Measurements from ENCODE around the gene RPL27A.
"Not testable (repeated sequence)": the region's sequence is repeated elsewhere in the genome, so short reads cannot be mapped to it uniquely, and the experiment has no call there.

RPL27A gene

DNA sequence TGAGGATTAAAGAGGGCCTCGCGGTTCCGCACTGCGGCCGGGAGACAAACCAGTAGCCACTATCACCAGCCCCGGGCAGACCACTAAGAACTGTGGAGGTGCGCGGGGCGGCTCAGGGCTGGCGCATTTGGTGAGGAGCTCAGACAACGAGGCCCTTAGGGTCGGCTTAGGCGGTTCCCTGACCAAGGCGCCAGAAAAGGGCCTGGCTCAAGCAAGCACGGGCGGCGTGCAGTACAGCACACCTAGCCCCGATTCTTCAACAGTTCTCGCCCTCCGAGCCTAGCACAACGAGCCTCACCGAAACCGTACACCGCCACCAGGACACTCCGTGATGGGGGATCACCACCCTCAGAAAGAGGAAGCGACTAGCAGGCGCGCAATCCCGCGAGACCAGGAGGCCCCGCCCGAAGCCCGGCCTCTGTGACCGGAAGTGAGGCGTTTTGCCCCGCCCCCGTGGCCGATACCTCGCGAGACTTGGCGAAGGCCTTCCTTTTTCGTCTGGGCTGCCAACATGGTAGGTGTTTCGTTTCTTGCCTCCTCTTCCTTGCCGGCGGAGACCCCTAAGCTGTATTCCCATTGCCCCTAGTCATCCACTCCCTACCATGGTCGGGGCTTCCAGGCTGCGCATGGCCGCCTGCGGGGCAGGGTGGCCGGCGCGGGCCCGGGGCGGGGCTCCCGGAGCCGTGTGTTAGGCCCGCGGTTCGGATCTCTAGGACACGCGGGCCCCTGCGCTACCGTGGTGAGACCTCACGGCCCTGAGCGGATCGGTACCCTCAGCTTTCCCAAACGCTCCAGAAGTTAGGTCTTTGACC, at the start of gene RPL27A, which contains the start of gene TRIM66:
RPL27A (plus strand) TSS at position 490 of the 812 bp plus-strand sequence; CDS start at position 512, 22 bp downstream.
TRIM66 (minus strand) TSS at position 363 of the 812 bp plus-strand sequence. CDS start 10,391 bp downstream, outside the sequence.
- DNase-seq (ENCODE audit: low spot score), result peak; percentile 96

DNA sequence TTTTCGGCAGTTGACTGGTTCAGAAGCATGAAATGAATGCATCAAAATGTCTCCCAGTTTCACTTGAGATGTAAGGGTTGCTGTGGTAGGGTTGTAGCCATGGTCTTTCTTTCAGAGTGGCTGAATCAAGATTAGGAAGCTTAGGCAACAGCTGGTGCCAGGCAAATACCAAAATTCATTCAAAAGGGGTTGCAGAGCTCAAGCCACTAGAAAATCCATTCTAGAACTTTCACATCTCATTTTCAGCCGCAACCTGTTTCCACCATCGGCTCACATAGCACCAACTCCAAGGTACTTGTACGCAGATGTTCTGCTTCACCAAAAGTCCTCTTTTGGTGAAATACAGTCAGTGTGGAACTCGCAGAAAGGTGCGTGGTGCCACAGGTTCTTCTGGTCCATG, 48.1 kb upstream of the RPL27A start:
- no peak for DNase-seq (ENCODE audit: low spot score)

DNA sequence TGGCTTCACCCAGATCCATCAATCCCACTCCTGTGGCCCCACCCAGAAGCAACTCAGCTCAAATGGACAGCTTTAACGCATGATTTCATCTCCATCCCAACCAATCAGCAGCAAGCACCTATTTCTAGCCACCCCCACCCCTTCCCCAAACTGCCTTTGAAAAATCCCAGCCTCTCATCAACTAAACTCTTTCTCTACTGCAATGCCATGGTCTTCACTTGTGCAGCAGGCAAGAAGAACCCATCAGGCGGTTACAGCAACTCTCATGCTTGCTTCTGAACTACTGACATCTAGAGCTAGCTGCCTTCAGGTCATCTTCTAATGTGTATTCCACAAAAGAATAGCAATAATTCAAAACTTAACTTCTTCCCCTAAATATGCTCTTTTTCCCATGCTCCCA, 46.5 kb upstream of the RPL27A start:
- DNase-seq (ENCODE audit: low spot score), result no peak

DNA sequence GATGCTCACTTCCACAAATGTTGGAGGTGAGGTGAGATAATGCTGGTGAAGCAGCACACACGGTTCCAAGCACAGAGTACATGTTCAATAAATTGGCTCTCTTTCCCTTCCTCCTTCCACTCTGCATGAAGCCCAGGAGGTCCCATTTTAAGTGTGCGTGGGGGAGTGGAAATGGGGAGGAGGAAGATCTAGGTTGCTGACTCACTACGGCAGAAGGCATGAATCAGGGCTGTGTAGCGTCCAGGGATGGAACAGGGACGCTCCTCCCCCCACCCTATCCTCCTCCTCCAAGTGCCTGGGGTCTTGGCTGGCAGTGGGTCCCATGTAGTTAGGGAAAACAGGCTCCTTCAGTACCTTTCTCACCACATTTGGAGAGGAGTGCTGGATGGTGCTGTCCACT, 44.3 kb upstream of the RPL27A start:
- DNase-seq (ENCODE audit: low spot score), result no peak

DNA sequence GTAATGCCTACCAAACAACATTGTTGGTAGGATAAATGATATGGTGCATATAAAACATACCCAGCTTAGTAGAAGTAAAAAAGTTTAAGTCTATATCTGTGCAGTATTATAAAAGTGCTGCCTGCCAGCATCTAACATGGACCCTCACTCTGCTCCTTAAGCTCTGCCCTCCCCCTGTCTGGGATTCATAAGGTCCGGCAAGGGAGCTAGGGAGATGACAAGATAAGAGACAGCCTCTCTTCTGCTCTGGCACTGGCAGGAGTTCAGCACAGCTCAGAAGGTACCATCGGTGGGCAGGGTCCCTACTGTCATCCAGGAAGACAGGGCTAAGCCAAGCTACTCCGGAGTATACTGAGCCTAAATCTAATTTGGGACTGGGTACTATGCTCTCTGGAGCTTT, 42.9 kb upstream of the RPL27A start:
- no peak for DNase-seq (ENCODE audit: low spot score)

DNA sequence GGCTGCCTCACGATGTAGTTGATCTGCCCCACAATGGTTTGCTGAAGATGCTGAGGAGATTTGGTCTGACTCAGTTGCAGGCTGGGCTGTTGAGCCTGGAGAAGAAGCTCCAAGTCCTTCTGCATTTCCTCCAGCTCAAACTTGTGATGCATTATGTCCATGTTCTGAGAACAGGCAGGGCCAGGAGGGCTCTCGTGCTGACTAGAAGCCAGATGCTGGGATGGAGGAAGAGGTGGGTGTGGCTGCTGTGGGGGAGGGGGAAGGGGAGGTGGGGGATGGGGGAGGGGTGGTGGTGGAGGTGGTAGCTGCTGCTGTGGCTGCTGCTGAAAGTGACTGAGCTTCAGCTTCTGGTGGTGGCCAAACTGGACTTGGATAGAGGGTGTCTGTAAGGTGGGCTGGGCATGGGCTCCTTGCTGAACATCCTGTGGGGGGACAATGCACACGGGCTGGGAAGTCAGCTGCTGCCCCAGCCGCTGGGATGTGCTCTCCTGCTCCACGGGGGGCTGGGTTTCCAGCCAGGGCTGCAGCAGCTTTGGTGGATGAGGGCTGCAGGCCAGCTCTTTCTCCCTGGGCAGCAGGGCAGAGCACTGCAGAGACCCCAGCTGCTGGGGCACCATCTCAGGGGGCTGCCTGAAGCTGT, 42.2 kb upstream of the RPL27A start:
- no peak for DNase-seq (ENCODE audit: low spot score)

DNA sequence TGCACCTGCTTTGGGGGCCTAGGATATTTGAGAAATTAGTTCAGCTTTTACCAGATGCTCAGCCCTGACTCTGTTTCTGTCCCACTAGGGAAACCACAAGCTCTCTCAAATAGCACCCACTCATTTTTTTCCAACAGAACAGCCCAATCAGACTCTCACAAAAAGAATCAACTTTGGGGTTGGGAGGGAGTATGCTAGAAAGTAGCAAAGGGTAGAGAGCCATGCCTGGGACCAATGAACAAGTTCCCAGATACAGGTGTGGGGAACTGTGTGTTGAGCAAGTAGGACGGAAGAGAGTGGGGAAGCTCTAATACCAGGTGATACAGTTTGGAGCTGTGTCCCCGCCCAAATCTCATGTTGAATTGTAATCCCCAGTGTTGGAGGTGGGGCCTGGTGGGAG, 41.3 kb upstream of the RPL27A start:
- no peak for DNase-seq (ENCODE audit: low spot score)

DNA sequence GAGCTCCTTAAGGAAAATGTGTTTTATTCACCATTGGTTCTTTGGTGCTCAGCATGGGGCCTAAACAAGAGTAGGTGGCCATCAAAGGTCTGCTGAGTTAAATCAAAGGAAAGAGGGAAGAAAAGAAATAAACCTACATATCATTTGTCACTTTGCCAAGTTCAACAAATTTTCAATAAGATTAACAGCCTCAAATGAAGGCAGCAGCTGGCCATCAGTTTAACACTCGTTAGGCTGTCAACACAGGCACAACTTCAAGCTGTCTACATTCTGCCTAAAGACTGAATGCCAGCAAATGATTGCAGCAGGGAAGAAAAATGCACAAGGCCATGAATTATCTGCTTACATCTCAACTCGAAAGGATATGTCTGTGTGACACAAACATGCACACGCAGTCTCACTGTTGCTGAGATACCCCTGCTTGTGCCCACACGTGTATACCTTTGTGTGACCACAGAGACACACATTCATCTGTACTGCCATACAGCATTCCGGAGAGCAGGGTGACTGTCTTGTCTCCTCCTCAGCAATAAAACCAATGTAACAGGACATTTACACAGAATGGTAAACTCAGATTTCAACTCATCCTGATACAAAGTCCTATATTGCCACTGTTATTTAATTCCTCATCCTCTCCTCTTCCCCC, 40.3 kb upstream of the RPL27A start:
- DNase-seq (ENCODE audit: low spot score), result no peak

DNA sequence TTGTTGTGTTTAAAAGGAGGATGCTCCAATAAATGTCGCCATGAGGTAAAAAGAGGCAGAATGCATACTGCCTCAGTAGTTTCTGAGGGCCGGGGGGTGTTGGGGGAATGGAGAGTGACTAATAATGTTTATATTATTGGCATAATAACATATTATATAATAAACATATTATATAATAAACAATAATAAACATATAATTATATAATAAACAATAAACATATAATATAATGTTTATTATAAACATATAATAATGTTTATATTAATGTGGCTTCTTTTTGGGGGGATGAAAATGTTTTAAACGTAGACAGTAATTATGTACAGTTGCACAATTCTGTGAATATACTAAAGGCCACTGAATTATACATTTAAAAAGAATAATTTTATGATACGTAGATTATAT, 35.7 kb upstream of the RPL27A start:
- no peak for DNase-seq (ENCODE audit: low spot score)

DNA sequence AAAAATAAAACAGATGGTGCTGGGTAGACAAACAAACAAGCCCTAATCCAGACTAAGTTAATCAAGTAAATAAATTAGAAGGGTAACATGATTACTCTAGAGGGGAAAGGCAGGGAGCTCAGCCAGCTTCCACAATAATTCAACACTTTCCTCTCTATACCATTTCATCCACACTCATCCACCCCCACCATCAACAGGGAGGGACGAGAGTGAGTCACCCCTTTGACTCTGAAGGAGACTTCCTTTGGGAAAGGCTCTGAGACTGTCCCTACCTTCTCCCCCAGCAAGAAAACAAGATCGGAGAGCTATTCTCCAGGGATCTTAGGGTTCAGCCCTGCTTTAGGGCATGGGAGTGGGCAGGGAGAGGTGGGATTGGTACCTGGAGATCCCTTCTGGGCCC, 33.2 kb upstream of the RPL27A start:
- no peak for DNase-seq (ENCODE audit: low spot score)

DNA sequence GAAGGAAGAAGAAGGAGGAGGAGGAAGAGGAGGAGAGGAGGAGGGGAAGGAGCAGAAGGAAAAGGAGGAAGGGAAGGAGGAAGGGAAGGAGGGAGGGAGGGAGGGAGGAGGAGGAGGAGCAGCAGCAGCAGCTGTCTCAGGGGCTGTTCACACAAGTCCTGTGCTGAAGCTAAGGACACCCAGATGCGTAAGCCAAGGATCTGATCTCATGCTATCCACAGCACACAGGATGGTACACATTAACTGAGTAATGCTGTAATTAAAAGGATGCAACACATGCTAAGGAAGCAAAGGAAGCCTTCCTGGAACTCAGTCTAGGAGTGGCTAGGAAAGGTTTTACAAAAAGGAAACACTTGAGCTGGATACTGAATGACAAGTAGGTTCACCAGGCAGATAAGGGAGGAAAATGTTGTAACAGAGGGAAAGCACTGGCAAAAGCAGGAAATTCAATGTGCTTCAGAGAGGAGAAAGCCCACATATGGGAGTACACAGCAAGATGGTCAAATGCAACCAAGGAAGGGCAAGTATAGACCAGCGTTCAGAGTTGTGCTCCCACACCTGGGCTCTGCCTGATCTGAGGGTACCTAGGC, 32.1 kb upstream of the RPL27A start:
- DNase-seq (ENCODE audit: low spot score), result no peak

DNA sequence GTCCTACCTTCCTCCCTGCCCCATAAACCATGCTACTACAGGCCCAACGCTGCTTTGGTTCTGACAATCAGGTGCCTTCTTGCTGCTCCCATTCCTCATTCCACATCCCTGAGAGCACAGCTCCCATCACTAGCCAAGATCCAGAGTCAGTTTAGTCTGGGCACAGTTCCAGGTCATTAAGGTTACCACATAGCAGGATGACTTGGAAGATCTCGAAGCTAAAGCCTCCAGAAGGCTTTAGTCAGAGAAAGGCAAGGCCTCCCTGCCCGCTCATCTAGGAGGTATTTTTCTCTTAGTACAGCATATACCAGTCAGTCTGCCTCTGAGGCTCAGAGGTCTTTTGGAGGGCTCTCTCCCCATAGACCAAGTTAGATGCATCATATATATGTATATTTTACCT, 30.5 kb upstream of the RPL27A start:
- DNase-seq (ENCODE audit: low spot score), result peak; percentile 39

DNA sequence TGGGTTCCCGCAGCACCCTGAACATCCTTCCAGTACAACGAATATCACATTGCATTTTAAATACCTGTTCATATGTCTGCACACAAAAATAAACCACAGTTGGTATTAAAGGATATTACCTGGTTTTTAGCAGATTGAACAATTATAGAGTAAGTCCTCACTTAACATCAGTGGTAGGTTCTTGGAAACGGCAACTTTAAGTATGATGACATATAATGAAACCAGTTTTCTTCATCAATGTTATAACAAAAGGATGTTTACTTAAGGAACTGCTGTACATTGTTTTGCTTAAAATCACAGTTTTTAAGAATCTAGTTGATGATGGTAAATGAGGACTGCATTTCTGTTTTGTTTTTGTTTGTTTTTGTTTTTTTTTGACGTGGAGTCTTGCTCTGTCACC, 28.1 kb upstream of the RPL27A start:
- no peak for DNase-seq (ENCODE audit: low spot score)

DNA sequence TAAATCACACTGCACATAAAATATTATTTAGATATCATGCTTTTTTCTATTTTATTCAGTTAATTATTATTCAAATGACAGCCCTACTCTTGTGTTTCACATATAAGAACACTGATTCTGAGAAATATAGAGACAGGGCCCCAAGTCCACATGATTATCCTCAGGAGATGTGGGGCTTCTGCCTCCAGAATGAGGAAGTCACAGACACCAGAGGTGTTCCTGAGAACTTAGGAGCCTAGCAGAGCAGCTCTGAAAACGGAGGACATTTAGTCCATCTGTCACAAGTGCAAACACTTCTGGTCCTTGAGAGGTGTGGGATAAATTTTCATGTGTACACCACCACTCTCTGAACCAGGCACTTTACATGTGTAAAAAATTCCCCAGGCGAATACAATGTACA, 26.3 kb upstream of the RPL27A start:
- no peak for DNase-seq (ENCODE audit: low spot score)

DNA sequence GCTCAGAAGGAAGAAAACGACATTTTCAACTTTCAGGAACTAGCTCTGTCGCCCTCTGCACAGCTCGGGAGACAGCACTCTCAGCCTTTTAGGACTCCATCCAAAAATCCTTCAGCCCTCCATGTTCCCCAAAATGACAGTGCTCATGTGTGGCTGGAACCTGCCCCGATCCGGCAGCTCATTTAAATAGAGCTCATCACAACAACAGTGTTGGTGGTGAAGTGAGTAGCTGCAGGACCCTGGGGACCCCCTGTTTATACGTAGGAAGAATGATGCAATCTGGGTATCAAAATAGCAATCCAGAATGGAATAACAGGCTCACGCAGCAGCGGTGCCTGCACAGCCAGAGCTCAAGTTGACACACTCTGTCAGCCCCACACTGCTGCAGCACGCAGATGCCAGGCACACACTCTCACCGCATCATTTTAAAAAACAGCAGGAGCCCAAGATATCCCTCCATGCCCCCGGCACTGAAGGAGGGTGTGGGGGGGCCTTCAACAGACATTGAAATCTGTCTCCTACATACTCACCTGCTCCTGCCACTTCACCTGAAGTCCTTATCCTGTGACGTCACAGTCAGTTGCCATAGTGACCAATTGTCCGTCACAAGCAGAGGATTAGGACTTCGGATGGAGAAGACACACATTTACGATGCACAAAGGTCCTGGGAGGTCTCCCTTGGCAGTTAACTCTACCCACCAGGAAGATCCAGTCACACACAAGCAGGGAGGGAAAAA, 24.1 kb upstream of the RPL27A start:
- DNase-seq (ENCODE audit: low spot score), result no peak

DNA sequence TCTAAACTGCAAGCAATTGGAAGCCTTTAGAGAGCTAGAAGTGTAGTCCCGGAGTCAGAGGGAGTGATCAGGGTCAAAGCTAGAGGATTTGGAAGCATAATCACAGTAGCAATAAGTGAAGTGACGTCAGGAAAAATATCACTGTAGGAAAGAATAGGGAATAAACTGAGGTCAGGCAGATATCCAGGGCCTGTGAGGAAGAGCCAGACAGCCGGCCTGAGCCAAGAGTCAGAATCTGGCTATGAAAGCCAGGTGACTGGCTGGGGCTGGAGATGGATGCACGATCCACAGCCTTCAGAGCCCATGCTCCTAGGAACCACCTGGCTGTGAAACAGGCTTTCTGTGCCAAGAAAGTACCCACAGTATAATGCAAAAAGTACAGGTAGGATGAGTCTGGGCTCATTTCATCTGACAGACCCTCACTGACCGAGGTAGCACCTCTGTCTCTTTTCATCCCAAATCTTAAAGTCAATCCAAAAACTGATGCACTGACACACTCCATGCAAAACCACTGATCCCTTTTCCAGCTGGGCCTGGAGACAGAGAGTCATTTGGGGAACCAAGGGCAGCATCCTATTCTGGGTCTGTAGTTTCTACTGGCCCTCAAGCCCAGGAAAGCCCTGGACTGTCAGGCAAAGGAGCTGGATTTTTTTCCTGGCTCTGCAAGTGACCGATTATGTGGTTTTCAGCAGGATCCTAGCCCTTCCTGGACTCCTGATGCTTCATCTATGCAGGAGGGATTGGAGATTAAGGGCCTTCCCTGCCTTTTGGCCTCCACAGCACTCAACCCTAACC, 21.4 kb upstream of the RPL27A start:
- DNase-seq (ENCODE audit: low spot score), result no peak

DNA sequence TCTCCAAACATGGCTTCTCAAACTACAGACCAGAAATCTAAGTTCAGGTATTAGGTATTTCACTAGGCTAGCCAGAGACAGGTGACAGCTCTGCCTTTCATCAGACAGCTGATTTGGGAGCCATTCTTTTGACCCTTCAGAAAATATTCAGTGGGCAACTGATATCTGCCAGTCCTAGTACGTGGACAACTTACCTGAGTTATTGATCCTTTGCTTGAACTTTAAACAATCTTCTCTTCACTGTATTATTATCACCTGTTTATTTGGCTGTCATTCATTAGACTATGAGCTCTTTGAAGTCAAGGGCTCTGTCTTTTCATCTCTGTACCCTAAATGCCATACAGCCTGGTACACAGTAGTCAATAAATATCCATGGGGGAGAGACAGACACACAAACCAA, 17.4 kb upstream of the RPL27A start:
- no peak for DNase-seq (ENCODE audit: low spot score)

DNA sequence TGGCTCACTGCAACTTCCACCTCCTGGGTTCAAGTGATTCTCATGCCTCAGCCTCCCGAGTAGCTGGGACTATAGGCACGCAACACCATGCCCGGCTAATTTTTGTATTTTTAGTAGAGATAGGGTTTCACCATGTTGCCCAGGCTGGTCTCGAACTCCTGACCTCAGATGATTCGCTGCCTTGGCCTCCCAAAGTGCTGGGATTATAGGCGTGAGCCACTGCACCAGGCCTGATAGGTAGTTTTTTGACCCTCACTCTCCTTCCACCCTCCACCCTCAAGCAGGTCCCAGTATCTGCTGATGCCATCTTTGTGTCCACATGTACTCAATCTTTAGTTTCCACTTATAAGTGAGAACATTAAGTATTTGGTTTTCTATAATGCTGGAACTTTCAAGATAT, 12.5 kb upstream of the RPL27A start:
- DNase-seq (ENCODE audit: low spot score), result not testable (repeated sequence)

DNA sequence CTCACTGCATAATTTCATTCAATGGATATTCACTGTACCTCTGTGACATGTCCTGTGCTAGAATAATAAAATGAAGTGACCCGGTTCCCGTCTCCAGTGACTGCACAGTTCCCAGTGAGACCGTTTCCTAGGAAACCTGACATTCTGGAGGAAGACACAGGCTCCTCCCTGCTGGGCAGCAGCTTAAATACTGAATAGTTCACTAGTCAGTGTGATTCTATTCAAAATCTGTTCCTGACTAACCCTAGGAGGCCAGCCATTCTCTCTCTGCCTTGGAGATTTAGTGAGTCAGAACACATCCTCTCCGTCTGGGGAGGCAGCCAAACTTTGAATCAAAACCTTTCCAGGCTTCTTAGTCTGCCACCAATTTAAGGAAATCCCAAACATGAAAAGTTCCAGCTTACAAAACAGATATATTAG, 11.4 kb upstream of the RPL27A start:
- DNase-seq (ENCODE audit: low spot score), result no peak

DNA sequence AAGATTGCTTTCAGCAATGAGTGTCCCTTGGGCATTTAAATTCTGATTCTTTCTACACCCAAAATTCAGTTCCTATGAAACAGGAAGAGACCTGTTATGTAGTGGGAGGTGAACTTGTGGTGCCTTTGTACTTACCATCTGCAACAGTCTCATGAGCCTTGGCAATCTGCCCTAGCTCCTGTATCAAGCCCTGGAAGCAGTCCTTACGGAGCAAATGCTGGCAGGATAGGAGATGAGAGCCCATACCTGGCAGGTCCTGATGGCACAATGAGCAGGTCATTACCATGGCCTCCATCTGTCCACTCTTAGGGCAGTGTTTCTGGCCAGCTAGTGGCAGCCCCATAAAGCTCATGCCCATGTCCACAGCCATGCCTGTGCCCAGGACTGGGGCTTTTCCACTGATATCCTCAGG, 10.9 kb upstream of the RPL27A start:
- no peak for DNase-seq (ENCODE audit: low spot score)

DNA sequence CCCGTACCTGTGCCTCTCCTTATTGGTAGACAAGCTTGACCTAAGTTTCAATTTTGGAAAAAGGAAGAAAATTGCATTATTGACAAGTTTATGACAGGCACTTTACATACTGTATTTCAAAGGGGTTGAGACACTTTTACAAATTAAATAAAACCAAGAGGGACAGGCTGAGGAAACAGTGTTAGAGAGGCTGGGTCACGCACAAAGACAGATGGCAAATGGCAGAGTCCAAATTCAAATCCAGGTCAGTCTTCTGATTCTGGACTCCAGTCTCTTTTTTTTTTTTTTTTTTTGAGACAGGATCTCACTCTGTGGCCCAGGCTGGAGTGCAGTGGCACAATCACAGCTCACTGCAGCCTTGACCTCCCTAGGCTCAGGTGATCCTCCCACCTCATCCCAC, 10.2 kb upstream of the RPL27A start:
- no peak for DNase-seq (ENCODE audit: low spot score)
